IPS-NIHi11 (cell line): Measurements from ENCODE around the gene HOXC13.
A peak's percentile ranks its signal among the peaks of the same experiment; 100 is the strongest.

ENCODE experiments used
- DNase-seq: peaks from one replicate; pipeline ENCODE4 v3.0.0; 2012; ENCODE audit warnings: mixed read lengths, low spot score

Gene HOXC13

GRCh38 chr12:53939141-53940108 is 794 bp downstream of the HOXC13 start:
- DNase-seq, result peak; percentile 49

DNA sequence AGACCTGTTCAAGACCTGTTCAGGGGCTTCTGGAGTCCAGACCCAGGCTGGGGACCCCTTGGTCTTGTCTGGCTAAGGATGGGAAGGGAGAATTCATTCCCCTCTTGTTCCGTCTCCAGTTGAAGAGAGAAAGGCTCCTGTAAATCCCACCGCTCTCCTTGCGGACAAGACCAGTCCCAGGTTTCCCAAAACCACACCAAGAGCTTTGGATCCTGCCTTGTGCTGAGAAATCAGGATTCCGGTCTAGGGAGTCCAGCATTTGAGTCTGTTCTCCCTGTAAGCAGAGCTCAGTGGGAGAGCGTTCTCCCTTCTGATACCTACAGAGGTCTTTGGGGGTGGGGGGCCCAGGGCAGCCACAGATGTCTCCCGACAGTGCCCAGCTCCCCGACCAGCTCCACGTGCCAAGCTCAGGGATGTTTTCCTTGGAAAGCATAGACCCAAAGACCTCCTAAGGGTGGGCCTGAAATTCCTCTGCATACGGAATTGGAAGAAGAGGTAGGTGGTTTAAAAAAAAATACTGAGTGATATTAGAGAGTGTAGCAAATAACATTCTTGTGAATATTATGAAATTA is 1.9 kb downstream of the HOXC13 start:
- no peak for DNase-seq

DNA sequence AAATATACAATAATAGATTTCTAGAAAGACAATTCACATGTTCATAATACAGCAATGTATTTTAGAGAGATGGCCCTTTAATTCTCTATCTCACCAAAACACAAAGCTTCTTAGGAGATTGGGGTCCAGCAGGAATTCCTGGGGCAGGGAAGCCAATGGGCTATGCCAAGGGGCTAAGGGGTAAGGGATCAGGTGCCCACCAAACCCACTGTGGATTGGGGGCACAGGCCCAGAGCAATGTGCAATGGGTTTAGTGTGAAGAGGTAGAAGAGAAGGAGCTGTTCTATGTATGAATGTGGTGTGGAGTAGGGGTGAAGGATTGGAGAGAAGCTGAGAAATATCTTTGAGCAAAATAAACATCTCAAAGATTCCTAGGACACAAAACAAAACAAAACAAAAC is 2.6 kb downstream of the HOXC13 start:
- DNase-seq, result no peak

GRCh38 chr12:53941750-53942149 is 3.1 kb downstream of the HOXC13 start:
- DNase-seq, result no peak

GRCh38 chr12:53942467-53942997 is 3.9 kb downstream of the HOXC13 start:
- no peak for DNase-seq

- DNase-seq, result no peak
These were observed 5.6 kb downstream of the HOXC13 start for GRCh38 chr12:53944209-53944608.

GRCh38 chr12:53944907-53945847 is 6.5 kb downstream of the HOXC13 start:
- no peak for DNase-seq

DNA sequence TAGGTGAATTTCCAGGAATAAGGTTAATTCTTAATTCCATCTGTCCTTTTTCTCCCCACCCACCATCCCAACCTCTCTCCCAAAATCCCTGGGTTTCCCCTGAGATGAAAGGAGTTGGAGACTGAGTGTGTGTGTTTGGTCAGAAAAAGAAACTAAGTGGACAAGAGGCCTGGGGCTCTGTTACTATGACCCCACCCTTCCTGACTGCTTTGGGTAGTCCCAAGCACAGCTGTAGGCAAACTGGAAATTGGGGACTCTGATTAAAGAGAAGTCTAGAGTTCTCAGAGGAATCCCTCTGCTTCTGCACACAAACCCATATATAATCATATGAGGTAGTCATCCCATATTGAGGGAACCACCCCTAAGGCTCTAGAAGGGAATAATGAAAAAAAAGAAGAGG is 9.1 kb downstream of the HOXC13 start:
- no peak for DNase-seq

DNA sequence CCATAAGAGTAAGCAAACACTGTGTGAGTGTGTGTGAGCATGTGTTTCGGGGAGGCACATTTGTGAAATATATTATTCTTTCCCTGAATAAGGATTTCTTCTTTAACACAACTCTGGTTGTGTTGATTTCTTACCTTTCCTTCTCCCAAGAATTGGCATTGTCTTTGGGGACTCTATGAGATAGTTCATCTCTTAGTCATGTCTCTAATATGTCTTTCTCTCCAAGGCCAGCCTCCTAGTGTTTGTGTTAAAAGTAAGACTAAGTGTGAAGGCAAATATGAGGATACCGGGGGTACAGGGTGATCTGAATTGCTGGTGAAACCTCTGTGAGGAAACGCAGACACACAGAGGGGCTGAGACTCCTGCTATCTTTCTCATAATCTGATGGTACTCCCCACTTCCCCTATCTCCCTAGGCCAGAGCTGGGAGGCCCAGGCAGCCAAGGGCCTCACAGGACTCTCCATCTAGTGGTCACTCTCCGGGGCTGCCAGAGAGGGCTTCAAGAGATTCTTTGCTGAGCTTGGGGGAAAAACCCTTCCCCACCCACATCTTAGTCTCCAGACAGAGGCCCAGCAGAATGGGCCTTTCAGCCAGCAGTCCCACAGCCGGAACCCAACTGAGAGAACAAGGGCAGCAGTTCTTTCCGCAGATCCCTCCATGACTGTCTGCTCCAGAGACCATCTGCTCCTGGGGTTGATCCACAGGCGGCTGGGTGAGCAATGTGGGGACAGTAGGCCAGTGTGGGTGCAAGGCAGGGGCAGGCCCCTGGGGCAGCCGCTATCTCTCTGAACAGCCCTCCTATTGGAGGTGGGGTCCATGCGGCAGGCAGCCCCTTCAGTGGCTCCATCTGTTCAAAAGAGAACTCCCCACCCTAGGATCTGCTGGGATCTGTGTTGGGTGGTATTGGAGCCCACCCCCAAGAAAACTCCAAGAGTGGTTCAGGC is 10.3 kb downstream of the HOXC13 start:
- no peak for DNase-seq

GRCh38 chr12:53949631-53950436 is 11.2 kb downstream of the HOXC13 start:
- no peak for DNase-seq

GRCh38 chr12:53950437-53950773 is 11.8 kb downstream of the HOXC13 start:
- no peak for DNase-seq

DNA sequence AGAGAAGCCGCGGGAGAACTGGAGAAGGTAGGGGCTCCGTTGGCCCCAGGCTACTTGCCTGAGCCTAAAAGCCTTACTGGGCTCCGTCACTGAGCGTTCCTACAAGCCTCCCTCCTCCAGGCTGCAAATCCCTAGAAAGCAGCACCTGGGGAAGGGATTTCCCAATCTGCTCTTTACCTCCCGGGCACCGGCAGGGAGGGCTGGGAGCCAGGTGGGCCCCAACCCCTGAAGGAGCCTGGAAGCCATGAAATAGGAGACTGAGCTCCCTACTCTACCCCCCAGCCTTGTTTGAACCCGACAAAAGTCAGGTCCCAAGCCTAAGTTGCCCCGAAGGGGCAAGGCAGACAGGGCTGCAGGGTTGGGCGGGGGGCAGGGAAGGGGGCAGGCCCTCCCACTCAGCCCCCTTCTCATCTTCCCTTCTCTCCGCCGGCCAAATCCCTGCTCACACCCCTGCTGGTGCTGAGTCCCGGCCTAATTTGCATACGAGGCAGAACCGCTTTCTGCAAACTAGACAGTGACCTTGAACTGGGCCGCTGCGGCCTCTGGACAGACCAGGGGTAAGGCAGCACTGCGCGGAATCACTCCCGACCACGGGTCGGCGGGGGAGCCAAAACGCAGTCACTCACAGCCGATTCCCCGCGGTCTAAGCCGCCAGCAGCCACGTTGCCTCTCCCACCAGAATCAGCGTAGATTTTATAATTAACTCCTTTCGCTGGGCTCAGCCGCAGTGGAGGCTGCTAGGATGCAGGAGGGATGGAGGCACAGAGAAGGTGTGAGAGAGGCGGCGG is 12.4 kb downstream of the HOXC13 start:
- DNase-seq, result no peak

- no peak for DNase-seq
These were observed 13.1 kb downstream of the HOXC13 start for GRCh38 chr12:53951577-53952334.

- no peak for DNase-seq
These were observed 13.7 kb downstream of the HOXC13 start for GRCh38 chr12:53952335-53952694.

DNA sequence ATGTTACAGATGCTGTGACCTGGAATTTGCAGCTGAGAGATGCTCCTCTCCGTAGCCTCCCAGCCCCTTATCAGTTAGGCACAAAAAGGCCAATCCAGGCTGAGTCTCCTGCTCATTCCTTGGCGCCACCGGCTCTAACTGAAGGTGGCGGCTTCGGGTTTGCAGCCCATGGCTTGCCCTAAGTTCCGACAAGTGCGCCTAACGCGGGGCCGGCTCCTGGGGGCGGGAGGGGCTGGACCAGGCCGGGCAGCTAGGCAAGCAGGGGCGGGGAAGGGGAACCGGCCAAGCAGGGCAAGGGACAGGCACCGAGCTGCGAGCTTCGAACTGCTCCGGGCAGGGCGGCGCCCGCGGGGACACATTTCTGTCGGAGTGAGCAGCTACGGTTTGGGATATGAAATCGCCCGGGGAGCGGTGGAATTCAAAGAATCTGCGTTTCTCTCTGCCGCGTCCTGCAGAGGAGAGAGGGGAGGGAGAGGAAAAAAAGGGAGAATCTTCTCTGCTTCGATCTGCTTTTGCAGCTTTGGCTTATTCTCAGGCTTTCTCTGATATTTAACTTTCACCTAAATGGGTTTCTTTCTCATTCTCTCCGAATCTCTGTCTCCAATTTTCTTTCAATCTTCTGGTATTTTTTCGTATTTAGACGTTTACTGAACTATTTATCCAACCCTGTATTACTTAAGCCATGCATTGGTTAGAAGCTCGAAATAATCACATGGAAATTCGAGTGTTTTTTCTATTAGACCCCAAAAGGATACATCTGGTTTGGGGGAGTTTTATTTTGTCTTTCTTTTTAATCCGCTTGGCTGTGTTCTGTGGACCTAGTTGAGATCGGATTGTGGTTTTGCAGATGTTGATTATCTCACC is 14.5 kb downstream of the HOXC13 start:
- peak; percentile 61 for DNase-seq

GRCh38 chr12:53953831-53954693 is 15.4 kb downstream of the HOXC13 start:
- DNase-seq, result no peak

GRCh38 chr12:53954694-53955035 is 16.0 kb downstream of the HOXC13 start, which contains the start of gene HOXC12:
Gene HOXC12, plus strand, starts transcription at chr12:53954903. Its CDS starts 27 bp downstream, at chr12:53954930.
- no peak for DNase-seq
